OCI-M1 (cell line): Measurements from ENCODE around the gene RAB6A.
A peak's percentile ranks its signal among the peaks of the same experiment; 100 is the strongest.
"Not testable (repeated sequence)": the region's sequence is repeated elsewhere in the genome, so short reads cannot be mapped to it uniquely, and the experiment has no call there.

Experiments used
- DNase-seq: peaks from one replicate; lab custom pipeline; 2025; lab: John Stamatoyannopoulos, UW

Gene RAB6A

GRCh38 chr11:73762732-73763131 lies 1.9 kb upstream of the RAB6A start:
- no peak for DNase-seq

DNA sequence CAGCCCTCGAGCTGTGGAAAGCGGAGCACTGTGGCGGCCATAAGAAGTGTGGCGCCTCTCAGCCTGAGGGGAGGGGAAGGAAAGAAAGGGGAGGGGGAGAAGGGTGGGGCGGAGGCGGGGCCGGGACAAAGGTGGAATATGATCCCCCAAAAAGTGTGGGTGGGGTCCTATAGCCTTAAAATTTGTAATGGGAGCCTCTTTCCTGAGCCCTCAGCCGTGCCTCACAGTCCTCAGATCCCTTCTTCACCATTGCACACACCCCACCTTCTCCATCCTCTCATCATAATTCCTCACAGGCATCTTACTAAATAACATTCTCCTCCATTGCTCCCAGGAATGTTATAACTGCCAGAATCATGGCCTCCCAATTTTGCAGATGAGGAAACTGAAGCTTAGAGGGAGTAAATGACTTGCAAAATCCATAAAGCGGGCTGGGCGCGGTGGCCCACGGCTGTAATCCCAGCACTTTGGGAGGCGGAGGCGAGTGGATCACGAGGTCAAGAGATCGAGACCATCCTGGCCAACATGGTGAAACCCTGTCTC lies 600 bp upstream of the RAB6A start:
- DNase-seq, result no peak

- DNase-seq, result peak; percentile 85
Measured at GRCh38 chr11:73760135-73760678, 667 bp downstream of the RAB6A start.

DNA sequence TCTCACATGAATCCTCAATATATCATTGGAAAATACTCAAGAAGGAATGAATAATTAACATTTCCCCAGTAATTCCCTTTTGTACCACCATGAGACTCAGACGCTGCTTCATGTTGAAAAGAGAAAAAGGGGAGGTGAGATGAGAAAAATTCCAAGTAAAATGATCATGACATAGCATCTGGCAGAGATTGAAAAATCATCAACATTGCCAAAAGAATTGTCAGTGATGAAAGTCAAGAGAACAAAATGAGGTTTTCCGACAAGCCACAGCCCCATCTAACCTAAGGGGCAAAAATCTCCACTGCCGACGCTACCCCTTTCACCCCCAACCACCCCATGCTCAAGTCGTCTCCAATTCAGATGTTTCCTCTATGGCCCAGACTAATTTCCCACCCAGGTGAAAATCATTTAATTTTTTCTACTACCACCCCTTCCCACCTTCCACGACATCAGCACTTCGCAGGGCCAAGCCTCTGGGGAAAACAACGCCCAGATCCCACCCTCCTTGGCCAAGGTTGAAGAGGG lies 1.2 kb downstream of the RAB6A start:
- peak; percentile 79 for DNase-seq

DNA sequence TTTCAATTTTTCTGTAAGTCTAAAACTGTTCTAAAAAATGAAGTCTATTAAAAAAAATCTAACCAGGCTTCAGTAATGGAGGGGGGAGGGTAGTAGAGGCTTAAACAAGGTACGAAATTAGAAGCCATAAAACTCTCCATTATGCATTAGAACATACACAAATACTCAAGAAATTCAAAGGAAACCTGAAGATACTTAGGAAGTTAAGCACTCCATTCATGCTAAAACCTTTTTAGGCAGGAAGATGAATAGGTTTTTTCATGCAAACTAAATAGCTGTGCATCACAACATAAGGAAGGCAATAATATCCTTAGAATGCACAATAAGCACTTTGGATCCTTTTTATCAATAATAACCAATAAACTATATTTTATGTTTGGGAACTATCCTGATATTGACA lies 2.4 kb downstream of the RAB6A start:
- no peak for DNase-seq

- no peak for DNase-seq
Measured at GRCh38 chr11:73757598-73757997, 3.3 kb downstream of the RAB6A start.

GRCh38 chr11:73755670-73756069 lies 5.2 kb downstream of the RAB6A start:
- DNase-seq, result no peak

GRCh38 chr11:73753938-73754337 lies 6.9 kb downstream of the RAB6A start:
- no peak for DNase-seq

DNA sequence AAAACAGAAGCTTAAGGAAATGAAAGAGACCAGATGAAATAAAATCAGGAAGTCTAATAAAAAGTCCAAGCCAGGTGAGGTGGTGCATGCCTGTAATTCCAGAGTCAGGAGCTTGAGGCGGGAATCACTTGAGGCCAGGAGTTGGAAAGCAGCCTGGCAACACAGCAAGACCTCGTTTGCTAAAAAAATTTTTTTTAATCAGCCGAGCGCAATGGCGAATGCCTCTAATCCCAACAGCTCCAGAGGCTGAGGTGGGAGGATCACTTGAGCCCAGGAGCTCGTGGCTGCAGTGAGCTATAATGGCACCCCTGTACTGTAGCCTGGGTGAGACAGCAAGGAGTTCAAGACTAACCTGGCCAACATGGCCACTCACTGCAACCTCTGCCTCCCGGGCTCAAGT lies 8.0 kb downstream of the RAB6A start:
- DNase-seq, result no peak

- no peak for DNase-seq
Measured at GRCh38 chr11:73752216-73752867, 8.5 kb downstream of the RAB6A start.

GRCh38 chr11:73750862-73751261 lies 10.0 kb downstream of the RAB6A start:
- DNase-seq, result not testable (repeated sequence)

DNA sequence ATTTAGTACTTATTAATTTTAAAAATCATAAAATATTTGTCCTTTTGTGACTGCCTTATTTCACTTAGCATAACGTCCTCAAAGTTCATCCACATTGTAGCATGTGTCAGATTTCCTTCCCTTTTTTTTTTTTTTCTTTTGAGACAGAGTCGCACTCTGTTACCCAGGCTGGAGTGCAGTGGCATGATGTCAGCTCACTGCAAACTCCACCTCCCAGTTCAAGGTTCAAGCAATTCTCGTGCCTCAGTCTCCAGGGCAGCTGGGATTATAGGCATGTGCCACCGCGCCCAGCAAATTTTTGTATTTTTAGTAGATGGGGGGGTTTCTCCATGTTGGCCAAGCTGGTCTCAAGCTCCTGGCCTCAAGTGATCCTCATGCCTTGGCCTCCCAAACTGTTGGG lies 10.6 kb downstream of the RAB6A start:
- DNase-seq, result no peak

GRCh38 chr11:73749118-73749517 lies 11.8 kb downstream of the RAB6A start:
- no peak for DNase-seq

DNA sequence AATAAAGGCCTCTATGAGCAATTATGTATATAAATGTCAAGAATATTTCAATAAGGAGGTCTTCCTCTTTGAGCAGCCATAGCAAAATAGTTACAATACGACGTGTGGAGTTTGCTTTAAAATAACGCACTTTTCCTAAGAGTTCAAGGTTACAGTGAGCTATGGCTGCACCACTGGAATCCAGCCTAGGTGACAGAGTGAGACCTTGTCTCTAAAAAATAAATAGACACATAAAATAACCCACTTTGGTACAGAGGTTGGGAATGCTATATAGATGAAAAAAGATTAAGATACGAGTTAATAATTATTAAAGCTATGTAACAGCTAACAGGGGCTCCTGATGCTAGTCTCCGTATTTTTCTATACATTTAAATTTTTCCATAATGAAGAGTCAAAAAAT lies 12.6 kb downstream of the RAB6A start:
- DNase-seq, result no peak

- DNase-seq, result no peak
Measured at GRCh38 chr11:73747762-73748161, 13.1 kb downstream of the RAB6A start.

DNA sequence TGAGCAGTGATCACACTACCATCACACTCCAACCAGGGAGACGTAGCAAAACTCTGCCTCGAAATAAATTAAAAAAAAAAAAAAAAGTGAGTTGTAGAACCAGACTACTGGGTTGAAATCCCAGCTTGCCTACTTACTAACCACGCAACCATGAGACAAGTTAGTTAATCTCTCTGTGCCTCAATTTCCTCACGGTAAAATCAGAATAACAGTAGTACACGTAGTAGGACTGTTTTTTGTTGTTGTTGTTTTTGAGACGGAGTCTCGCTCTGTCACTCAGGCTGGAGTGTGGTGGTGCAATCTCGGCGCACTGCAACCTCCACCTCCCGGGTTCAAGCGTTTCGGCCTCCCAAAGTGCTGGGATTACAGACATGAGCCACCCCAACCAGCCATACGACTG lies 14.2 kb downstream of the RAB6A start:
- no peak for DNase-seq

DNA sequence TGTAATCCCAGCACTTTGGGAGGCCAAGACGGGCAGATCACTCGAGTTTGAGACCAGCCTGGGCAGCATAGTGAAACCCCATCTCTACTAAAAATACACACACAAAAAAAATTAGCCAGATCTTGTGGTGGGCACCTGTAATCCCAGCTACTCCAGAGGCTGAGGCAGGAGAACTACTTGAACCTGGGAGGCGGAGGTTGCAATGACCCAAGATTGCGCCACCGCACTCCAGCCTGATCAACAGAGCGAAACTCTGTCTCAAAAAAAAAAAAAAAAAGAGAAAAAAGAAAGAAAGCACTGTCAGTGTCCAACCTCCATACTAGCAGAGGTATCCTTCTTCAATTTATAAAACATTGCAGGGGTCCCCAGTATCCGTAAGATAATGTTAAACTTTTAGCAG lies 17.8 kb downstream of the RAB6A start:
- DNase-seq, result no peak

- DNase-seq, result not testable (repeated sequence)
Measured at GRCh38 chr11:73735959-73736358, 24.9 kb downstream of the RAB6A start.

GRCh38 chr11:73734993-73735392 lies 25.9 kb downstream of the RAB6A start:
- no peak for DNase-seq

DNA sequence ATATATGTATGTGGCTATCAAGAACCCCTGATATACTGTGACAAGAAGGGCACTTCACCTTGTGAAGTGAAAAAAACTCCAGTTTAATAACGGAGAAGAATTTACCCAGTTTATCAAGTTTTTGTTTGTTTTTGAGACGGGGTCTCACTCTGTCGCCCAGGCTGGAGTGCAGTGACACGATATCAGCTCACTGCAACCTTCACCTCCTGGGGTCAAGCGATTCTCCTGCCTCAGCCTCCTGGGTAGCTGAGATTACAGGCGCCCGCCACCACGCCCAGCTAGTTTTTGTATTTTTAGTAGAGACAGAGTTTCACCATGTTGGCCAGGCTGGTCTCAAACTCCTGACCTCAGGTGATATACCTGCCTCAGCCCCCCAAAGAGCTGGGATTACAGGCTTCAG lies 26.9 kb downstream of the RAB6A start:
- DNase-seq, result not testable (repeated sequence)

DNA sequence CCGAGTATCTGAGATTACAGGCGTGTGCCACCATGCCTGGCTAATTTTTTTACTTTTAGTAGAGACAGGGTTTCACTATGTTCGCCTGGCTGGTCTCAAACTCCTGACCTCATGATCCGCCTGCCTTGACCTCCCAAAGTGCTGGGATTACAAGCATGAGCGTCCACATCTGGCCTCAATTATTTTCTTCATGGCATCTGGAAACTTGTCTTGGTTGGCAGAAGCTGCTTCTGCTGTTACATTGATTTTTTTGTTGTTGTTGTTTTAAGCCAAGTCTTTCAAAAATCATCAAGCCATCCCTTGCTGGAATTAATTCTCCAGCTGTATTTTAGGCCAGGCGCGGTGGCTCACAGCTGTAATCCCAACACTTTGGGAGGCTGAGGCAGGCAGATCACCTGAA lies 27.9 kb downstream of the RAB6A start:
- not testable (repeated sequence) for DNase-seq

DNA sequence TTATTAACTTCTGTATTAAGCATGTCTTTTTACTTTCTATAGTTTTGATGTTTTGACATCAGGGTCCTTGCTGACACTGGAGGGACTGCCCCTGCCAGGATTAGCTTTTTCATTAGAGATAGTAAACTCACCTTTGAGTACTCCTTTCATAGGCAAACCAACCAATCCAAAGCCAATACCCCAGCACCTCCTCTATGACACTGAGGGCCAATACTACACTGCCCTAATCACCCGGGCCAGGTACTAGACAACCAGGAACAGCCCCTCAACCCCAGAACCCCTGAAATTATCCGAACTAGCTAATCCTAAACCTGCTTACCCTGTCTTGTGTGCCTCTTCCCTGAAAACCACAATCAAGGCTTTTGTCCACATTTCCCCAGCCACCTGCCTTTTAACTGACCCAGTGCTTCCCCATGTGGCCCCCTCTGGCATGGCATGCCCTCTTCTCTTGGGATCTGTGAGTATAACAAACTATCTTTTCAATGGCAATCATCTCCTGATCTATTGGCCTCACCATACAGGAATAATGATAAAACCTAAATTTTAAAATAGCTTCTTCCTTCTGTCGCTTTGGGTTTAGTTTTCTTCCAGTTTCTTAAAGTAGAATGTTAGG lies 31.2 kb downstream of the RAB6A start:
- DNase-seq, result peak; percentile 85

DNA sequence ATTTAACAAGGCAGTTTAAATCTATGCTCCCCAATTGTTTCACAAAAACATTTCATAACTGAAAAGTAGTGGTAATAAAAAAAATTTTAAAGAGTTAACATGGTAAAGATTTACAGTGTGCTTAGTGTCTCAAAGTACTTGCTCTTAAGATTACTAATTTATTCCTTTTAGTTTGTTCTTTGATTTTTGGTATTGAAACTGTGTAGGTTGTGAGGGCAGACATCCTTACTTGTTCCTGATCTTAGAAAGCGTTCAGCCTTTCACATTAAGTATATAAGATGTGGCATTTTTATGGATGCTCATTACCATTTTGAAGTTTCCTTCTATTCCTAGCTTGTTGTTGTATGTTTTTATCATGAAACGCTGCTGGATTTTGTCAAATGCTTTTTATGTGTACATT lies 32.9 kb downstream of the RAB6A start:
- DNase-seq, result no peak
